Left ventricle myocardium inferior (tissue), 1 donor: ENCODE measurements around the gene MTCP1. TPM values are rescaled to one million over a fixed set of nuclear protein-coding genes. Genes with fewer than 3 reads are reported as not detected.
A peak's percentile ranks its signal among the peaks of the same experiment; 100 is the strongest.

ENCODE experiments used
- DNase-seq: peaks from one replicate; pipeline ENCODE4 v3.0.0-alpha.2; 2020
- H3K27ac ChIP-seq: fragments of 200-600 bp; replicated peaks from 2 replicates; pipeline ENCODE4 v1.8.0; 2021
- H3K27me3 ChIP-seq: fragments of 200-600 bp; 2 replicates; pipeline ENCODE4 v1.8.0; 2021; ENCODE audit warnings: low read depth
- H3K36me3 ChIP-seq: fragments of 200-600 bp; 2 replicates; pipeline ENCODE4 v1.8.0; 2021
- H3K4me1 ChIP-seq: fragments of 200-600 bp; 2 replicates; pipeline ENCODE4 v1.8.0; 2021
- H3K4me3 ChIP-seq: fragments of 200-600 bp; 2 replicates; pipeline ENCODE4 v1.8.0; 2021; ENCODE audit warnings: mild to moderate bottlenecking, moderate library complexity
- H3K9me3 ChIP-seq: fragments of 200-600 bp; replicated peaks from 2 replicates; pipeline ENCODE4 v1.8.0; 2021
- intact Hi-C: fragments of 100-400 bp; cut with micrococcal nuclease; formaldehyde crosslinking; loops from one replicate; pipeline ENCODE4 v1.11.0; 2022
- total RNA-seq: library from RNA; stranded (reverse); fragmentation: NEBNext Ultra II Directional; extraction: Animal tissue kit (Norgen Biotek cat#: 25700); gene quantifications from one replicate; pipeline ENCODE4 v1.2.1, GENCODE V29; 2021
- TF ChIP-seq, protein P1 (sequence below): fragments of 200-600 bp; IDR thresholded peaks from 2 replicates; pipeline ENCODE4 v1.8.0; 2021; ENCODE audit warnings: antibody characterized with exemption, mild to moderate bottlenecking, borderline replicate concordance
- donor health status: DM: no; HTN: yes; CAD: no; lungs with severe emphysema.

MTCP1 gene
- total RNA-seq, 1 donor from 2014 or later = 56.9 TPM

DNA sequence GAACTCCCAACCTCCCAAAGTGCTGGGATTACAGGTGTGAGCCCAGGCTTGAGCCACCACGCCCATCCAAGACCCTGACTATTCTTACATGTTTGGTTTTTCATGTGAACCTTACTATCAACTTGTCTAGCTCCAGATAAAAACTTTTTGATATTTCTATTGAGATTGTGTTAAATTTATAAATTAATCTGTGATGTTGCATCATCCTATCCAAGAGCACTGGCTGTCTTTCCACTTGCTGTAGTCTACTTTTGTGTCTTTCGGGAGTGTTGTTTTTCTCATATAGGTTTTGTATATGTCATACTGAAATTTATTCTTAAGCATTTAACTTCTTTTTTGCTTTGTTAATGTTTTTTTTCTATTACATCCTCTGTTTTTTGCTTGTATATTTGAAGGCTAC is 35.0 kb upstream of the MTCP1 start:
- TF ChIP-seq, protein P1, sequence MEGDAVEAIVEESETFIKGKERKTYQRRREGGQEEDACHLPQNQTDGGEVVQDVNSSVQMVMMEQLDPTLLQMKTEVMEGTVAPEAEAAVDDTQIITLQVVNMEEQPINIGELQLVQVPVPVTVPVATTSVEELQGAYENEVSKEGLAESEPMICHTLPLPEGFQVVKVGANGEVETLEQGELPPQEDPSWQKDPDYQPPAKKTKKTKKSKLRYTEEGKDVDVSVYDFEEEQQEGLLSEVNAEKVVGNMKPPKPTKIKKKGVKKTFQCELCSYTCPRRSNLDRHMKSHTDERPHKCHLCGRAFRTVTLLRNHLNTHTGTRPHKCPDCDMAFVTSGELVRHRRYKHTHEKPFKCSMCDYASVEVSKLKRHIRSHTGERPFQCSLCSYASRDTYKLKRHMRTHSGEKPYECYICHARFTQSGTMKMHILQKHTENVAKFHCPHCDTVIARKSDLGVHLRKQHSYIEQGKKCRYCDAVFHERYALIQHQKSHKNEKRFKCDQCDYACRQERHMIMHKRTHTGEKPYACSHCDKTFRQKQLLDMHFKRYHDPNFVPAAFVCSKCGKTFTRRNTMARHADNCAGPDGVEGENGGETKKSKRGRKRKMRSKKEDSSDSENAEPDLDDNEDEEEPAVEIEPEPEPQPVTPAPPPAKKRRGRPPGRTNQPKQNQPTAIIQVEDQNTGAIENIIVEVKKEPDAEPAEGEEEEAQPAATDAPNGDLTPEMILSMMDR = no peak
- DNase-seq = no peak
- Histone ChIP-seq H3K4me3 (no peak overlapping the region), H3K9me3 (no peaks in the 10 kb centered on the region), H3K4me1 (no peaks in the 10 kb centered on the region), H3K27me3 (no peaks in the 10 kb centered on the region), H3K27ac (no peak overlapping the region), H3K36me3 (peaks cover 8% of the 10 kb centered on the region)
- intact Hi-C loops = no loop called here

DNA sequence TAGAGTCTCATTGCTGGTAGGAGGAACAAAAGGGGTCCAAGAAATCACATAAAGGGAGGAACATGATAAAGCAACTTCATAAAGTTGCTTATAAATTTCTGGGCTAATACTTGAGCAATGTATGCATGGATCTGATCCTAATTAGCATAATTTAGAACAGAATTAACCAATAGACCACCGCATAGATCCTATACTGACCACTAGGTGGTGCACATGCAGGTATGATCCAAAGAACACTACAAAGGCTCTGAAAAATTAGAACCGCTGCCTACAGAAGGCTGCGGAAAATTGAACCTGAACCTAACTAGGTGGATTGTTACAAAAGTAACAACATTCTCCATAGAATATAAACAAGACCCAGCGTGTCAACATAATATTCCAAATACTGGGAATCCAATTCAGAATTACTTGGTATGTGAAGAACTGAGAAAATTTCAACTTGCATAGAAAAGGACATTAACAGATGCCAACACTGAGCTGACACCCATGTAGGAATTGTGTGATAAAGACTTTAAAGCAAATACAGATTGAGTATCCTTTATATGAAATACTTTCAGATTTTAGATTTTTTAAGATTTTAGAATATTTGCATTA is 23.6 kb upstream of the MTCP1 start:
- intact Hi-C loops = no loop called here
- no peaks in the 10 kb centered on the region for H3K27me3 ChIP-seq
- H3K4me3 ChIP-seq = no peak overlapping the region
- peaks cover 8% of the 10 kb centered on the region for H3K36me3 ChIP-seq
- no peaks in the 10 kb centered on the region for H3K9me3 ChIP-seq
- H3K4me1 ChIP-seq = no peaks in the 10 kb centered on the region
- DNase-seq = no peak
- no peak overlapping the region for H3K27ac ChIP-seq
- TF ChIP-seq, protein P1 = peak; percentile 68

DNA sequence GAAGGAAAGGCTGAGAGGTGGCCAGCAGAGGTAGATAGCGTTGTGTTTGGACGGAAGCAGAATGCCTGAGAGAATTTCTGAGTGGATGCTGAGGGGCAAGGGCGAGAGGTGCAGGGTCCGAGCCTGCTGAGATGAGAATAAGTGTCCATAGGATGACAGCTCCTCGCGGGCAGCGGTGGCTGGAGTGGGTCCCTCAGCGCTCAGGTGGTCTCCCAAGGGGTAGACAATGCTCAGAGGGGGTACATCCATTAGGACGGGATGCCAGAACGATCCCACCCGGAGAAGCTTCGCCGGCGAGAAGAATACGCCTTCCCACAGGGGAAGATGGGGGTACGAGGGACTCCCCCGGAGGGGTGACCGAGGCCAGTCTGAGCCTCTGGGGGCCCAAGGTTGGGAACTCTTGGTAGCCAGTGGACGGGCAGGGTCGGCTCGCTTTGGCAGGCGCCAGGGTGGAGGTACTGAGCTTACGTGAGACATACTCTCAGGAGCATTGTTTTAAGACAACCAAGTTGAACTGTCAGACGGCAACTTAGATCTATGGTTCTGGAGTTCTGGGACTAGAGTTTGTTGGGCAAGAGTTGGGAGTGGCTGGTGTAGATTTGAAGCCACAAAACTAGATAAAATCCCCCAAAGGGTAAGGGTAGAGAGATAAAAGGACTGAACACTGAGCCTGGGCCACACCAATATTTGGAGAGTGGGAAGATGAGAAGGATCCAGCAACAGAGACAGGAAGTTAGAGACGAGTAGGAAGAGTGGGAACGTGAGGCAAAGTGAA is 16.2 kb upstream of the MTCP1 start:
- Histone ChIP-seq H3K27ac (no peak overlapping the region), H3K4me1 (no peaks in the 10 kb centered on the region), H3K27me3 (no peaks in the 10 kb centered on the region), H3K36me3 (peaks cover 4% of the 10 kb centered on the region), H3K4me3 (no peak overlapping the region), H3K9me3 (no peaks in the 10 kb centered on the region)
- TF ChIP-seq, protein P1 = no peak
- intact Hi-C loops = no loop called here
- DNase-seq = no peak

DNA sequence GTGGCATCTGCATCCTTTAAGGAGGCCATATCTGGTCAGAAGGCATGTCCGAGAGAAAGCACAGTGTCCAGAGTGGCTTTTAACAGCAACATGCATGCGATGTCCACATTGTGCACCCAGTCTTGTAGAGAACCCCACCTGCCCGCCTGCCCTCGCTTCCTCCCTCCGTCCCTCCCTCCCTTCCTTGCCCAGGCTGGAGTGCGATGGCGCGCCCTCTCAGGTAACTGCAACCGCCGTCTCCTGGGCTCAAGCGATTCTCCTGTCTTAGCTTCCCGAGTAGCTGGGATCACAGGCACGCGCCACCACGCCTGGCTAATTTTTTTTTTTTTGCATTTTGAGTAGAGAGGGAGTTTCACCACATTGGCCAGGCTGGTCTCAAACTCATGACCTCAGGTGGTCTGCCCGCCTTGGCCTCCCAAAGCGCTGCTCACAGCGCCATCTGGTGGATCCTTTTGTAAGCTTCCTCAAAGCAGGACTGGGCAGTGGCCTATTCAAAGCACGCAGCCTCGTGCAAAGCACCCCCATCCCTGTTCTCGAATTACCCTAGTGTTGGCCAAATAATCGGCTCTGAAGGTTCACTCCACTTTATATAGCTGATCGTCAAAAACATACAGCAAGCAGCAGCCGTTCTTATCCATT is 15.4 kb upstream of the MTCP1 start:
- H3K27ac ChIP-seq = no peak overlapping the region
- TF ChIP-seq, protein P1 = peak; percentile 58
- DNase-seq = no peak

DNA sequence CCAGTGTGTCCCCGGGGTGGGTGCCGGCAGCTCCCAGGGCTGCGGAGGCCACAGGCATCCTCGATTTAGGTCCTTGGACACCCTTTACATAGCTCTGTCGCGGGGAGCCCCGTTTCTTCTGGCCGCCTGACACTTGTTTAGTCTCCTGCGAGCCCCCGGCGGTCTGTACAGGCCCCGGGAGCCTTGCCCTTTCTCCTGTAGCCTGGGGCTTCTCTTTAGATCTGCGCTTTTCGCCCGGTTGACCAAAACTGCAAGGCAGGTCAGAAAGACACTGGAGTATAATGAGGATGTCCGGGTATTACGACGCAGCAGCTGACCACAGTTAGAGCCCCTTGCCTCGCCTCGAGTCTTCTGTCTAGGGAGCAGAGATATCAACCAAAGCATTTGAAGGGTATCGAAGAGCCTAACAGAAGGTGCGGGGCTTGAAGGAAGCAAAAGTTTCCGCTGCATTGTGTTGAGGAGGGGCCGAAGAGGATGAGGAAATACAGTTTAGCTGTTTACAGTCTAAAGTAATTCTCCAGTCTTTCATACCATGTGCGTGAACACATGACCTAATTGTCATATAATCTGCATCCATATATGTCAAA is 851 bp upstream of the MTCP1 start:
- intact Hi-C loops = no loop called here
- Histone ChIP-seq H3K4me3 (peak overlapping the region; percentile 77), H3K27ac (peak overlapping the region; percentile 90), H3K4me1 (peaks cover 28% of the 10 kb centered on the region), H3K36me3 (no peaks in the 10 kb centered on the region), H3K27me3 (no peaks in the 10 kb centered on the region), H3K9me3 (no peaks in the 10 kb centered on the region)
- TF ChIP-seq, protein P1 = no peak
- DNase-seq = no peak

More for the DNA sequence above, 15.4 kb upstream of the MTCP1 start:
- no peak overlapping the region for H3K4me3 ChIP-seq
- intact Hi-C loops = no loop called here
- no peaks in the 10 kb centered on the region for H3K27me3 ChIP-seq
- H3K36me3 ChIP-seq = peaks cover 4% of the 10 kb centered on the region
- H3K9me3 ChIP-seq = no peaks in the 10 kb centered on the region
- no peaks in the 10 kb centered on the region for H3K4me1 ChIP-seq
